Right cardiac atrium (tissue), 5 donors: Measurements from ENCODE around the gene TMEM253. TPM values are rescaled to one million over a fixed set of nuclear protein-coding genes. Genes with fewer than 3 reads are reported as not detected.
A peak's percentile ranks its signal among the peaks of the same experiment; 100 is the strongest.

Experiments
- ATAC-seq, 2 donors: fragments of 200-7000 bp; cut with Tn5 transposase; one replicate each; pipeline versions ENCODE4 v1.8.0 to v1.9.1; 2020; ENCODE audit warnings: moderate library complexity in 2 of 2, mild to moderate bottlenecking in 1 of 2
- DNase-seq, 3 donors: peaks; one replicate each; pipeline ENCODE4 v3.0.0-alpha.2; 2020
- H3K27ac ChIP-seq: one replicate; pipeline ENCODE4 v1.5.1; 2013; ENCODE audit warnings: mild to moderate bottlenecking, low read length, control low read depth, moderate library complexity
- H3K27me3 ChIP-seq: one replicate; pipeline ENCODE4 v1.6.1; 2013; ENCODE audit not compliant: control insufficient read depth, insufficient read depth
- H3K4me1 ChIP-seq: one replicate; pipeline ENCODE4 v1.6.1; 2013; ENCODE audit warnings: low read length; ENCODE audit not compliant: control insufficient read depth, insufficient read depth
- H3K4me3 ChIP-seq: one replicate; pipeline ENCODE4 v1.5.1; 2013; ENCODE audit warnings: low read length, control low read depth
- H3K9me3 ChIP-seq: one replicate; pipeline ENCODE4 v1.6.1; 2013; ENCODE audit warnings: low read length; ENCODE audit not compliant: control insufficient read depth
- WGBS: extraction: QIAGEN DNeasy Blood & Tissue Kit; methylation state at CpG from one replicate; pipeline ENCODE4 v1.1.7; 2013; 5-methylcytosine and 5-hydroxymethylcytosine counted together
- intact Hi-C, 4 donors: fragments of 100-400 bp; cut with DNase I; formaldehyde crosslinking; loops; one replicate each; pipeline versions ENCODE4 v1.11.0 to v1.14.0; 2022 to 2023
- polyA plus RNA-seq: library from polyadenylated mRNA; stranded (reverse); fragments of 200-250 nt; gene quantifications from one replicate; pipeline ENCODE4 v1.2.3, GENCODE V29; 2013
- total RNA-seq, 4 donors: library from RNA; stranded (reverse); fragmentation: NEBNext Ultra II Directional; extraction: Animal tissue kit (Norgen Biotek cat#: 25700); gene quantifications; one replicate each; pipeline ENCODE4 v1.2.1, GENCODE V29; 2021
- donor health status: healthy with polysubstance abuse.
- donor health status: DM: no; HTN: yes; CAD: no.
- donor health status: DM: no; HTN: no; CAD: no.
- donor health status: DM: no; HTN: yes; CAD: no; lungs with severe emphysema.
- donor health status: DM: yes; HTN: yes; CAD: no.

The TMEM253 gene
- total and polyA plus RNA-seq, 5 donors = 0.28 to 0.63 (median 0.29) TPM

- intact Hi-C loops = loop anchor here in 2 of 4 donors (2.0 to 5.0 kb wide), 2 partner anchors 40 to 93 kb away; no protein-coding TSS in a partner anchor
- Histone ChIP-seq H3K9me3 (no peaks in the 10 kb centered on the region), H3K27ac (peak overlapping the region; percentile 54), H3K27me3 (no peaks in the 10 kb centered on the region), H3K4me3 (no peak overlapping the region), H3K4me1 (no peaks in the 10 kb centered on the region)
- WGBS = 50% methylated on average over 5 of the region's 5 CpGs
- ATAC-seq = no peak
- DNase-seq = peak in 1 of 3 donors; percentile 59
Measured at GRCh38 chr14:21107283-21107800, 6.5 kb downstream of the TMEM253 start.

- ATAC-seq = no peak
- 95% methylated on average over 4 of the region's 4 CpGs for WGBS
Measured at GRCh38 chr14:21108791-21109190, 7.9 kb downstream of the TMEM253 start.

GRCh38 chr14:21109377-21110138 is 8.7 kb downstream of the TMEM253 start:
- H3K9me3 ChIP-seq = no peaks in the 10 kb centered on the region
- no peak for DNase-seq
- intact Hi-C loops = loop anchor here in 1 of 4 donors (5.0 kb wide), 1 partner anchor 42 kb away; no protein-coding TSS in a partner anchor
- no peaks in the 10 kb centered on the region for H3K4me1 ChIP-seq
- H3K4me3 ChIP-seq = no peak overlapping the region
- 83% methylated on average over 6 of the region's 6 CpGs for WGBS
- no peaks in the 10 kb centered on the region for H3K27me3 ChIP-seq
- H3K27ac ChIP-seq = no peak overlapping the region
- ATAC-seq = no peak

More at GRCh38 chr14:21108791-21109190, 7.9 kb downstream of the TMEM253 start:
- H3K4me3 ChIP-seq = no peak overlapping the region
- intact Hi-C loops = loop anchor here in 1 of 4 donors (5.0 kb wide), 1 partner anchor 41 kb away; no protein-coding TSS in a partner anchor
- DNase-seq = no peak
- no peaks in the 10 kb centered on the region for H3K27me3 ChIP-seq
- H3K9me3 ChIP-seq = no peaks in the 10 kb centered on the region
- no peaks in the 10 kb centered on the region for H3K4me1 ChIP-seq
- H3K27ac ChIP-seq = no peak overlapping the region

GRCh38 chr14:21112255-21112654 is 11.4 kb downstream of the TMEM253 start:
- DNase-seq = no peak

GRCh38 chr14:21113369-21113768 is 12.5 kb downstream of the TMEM253 start:
- ATAC-seq (no peak), DNase-seq (no peak)
- Histone ChIP-seq H3K4me3 (no peak overlapping the region), H3K9me3 (no peaks in the 10 kb centered on the region), H3K27ac (no peak overlapping the region), H3K4me1 (no peaks in the 10 kb centered on the region), H3K27me3 (no peaks in the 10 kb centered on the region)
- intact Hi-C loops = no loop called here
- 97% methylated on average over 2 of the region's 2 CpGs for WGBS

More at GRCh38 chr14:21112255-21112654, 11.4 kb downstream of the TMEM253 start:
- Histone ChIP-seq H3K27me3 (no peaks in the 10 kb centered on the region), H3K9me3 (no peaks in the 10 kb centered on the region), H3K4me1 (no peaks in the 10 kb centered on the region), H3K27ac (no peak overlapping the region), H3K4me3 (no peak overlapping the region)
- WGBS = 84% methylated on average over 4 of the region's 4 CpGs
- no peak for ATAC-seq
- intact Hi-C loops = no loop called here

GRCh38 chr14:21118933-21119332 is 18.1 kb downstream of the TMEM253 start:
- Histone ChIP-seq H3K4me3 (no peak overlapping the region), H3K9me3 (no peaks in the 10 kb centered on the region), H3K27me3 (no peaks in the 10 kb centered on the region), H3K4me1 (no peaks in the 10 kb centered on the region), H3K27ac (no peak overlapping the region)
- WGBS = 92% methylated on average over 3 of the region's 3 CpGs
- no peak for ATAC-seq
- intact Hi-C loops = no loop called here
- DNase-seq = no peak

- WGBS = 72% methylated on average over 6 of the region's 6 CpGs
- ATAC-seq (no peak), DNase-seq (no peak)
- Histone ChIP-seq H3K4me3 (no peak overlapping the region), H3K9me3 (no peaks in the 10 kb centered on the region), H3K27ac (no peak overlapping the region), H3K4me1 (no peaks in the 10 kb centered on the region), H3K27me3 (no peaks in the 10 kb centered on the region)
- intact Hi-C loops = no loop called here
Measured at GRCh38 chr14:21120686-21121085, 19.8 kb downstream of the TMEM253 start.

GRCh38 chr14:21121122-21121521 is 20.3 kb downstream of the TMEM253 start:
- no peak overlapping the region for H3K27ac ChIP-seq
- DNase-seq (no peak), ATAC-seq (no peak)
- H3K9me3 ChIP-seq = no peaks in the 10 kb centered on the region
- no peaks in the 10 kb centered on the region for H3K4me1 ChIP-seq
- no peak overlapping the region for H3K4me3 ChIP-seq
- WGBS = 88% methylated on average over 1 of the region's 1 CpG
- intact Hi-C loops = no loop called here
- no peaks in the 10 kb centered on the region for H3K27me3 ChIP-seq

- no peak overlapping the region for H3K27ac ChIP-seq
- intact Hi-C loops = no loop called here
- H3K4me3 ChIP-seq = no peak overlapping the region
- no peak for DNase-seq
- no peaks in the 10 kb centered on the region for H3K4me1 ChIP-seq
- H3K9me3 ChIP-seq = no peaks in the 10 kb centered on the region
- 86% methylated on average over 1 of the region's 1 CpG for WGBS
- H3K27me3 ChIP-seq = no peaks in the 10 kb centered on the region
- no peak for ATAC-seq
Measured at GRCh38 chr14:21123429-21123828, 22.6 kb downstream of the TMEM253 start.

- intact Hi-C loops = no loop called here
- Histone ChIP-seq H3K4me3 (no peak overlapping the region), H3K27ac (no peak overlapping the region), H3K27me3 (no peaks in the 10 kb centered on the region), H3K4me1 (no peaks in the 10 kb centered on the region), H3K9me3 (no peaks in the 10 kb centered on the region)
- ATAC-seq (no peak), DNase-seq (no peak)
- WGBS = 32% methylated on average over 1 of the region's 1 CpG
Measured at GRCh38 chr14:21133901-21134300, 33.0 kb downstream of the TMEM253 start.

GRCh38 chr14:21136024-21136423 is 35.2 kb downstream of the TMEM253 start:
- H3K27ac ChIP-seq = no peak overlapping the region
- H3K9me3 ChIP-seq = no peaks in the 10 kb centered on the region
- H3K27me3 ChIP-seq = no peaks in the 10 kb centered on the region
- DNase-seq (no peak), ATAC-seq (no peak)
- 14% methylated on average over 1 of the region's 1 CpG for WGBS
- H3K4me1 ChIP-seq = no peaks in the 10 kb centered on the region
- intact Hi-C loops = no loop called here
- no peak overlapping the region for H3K4me3 ChIP-seq
